Spleen (tissue), 7 donors: ENCODE measurements around the gene MAPK1.

ENCODE experiments used
- POLR2AphosphoS5 ChIP-seq, 3 donors: sonication (generic); formaldehyde crosslinking; IDR thresholded peaks; one replicate each; pipeline ENCODE4 v1.5.1; 2017; ENCODE audit warnings: antibody characterized with exemption in 3 of 3
- TF ChIP-seq, protein P1 (sequence below), 11 experiments: fragments of 200-600 bp in 7 of 11; fragments of 450-650 bp in 4 of 11; sonication (generic) in 4 of 11; IDR thresholded peaks in 8 of 11; conservative IDR thresholded peaks in 3 of 11; 1 replicate in 7 of 11; 2 replicates in 4 of 11; pipeline versions ENCODE4 v1.4.0 to v1.8.0; 2016 to 2021; ENCODE audit warnings: antibody characterized with exemption in 11 of 11, inconsistent platforms in 4 of 11, mild to moderate bottlenecking in 1 of 11
- donor health status: DM: no; HTN: no; CAD: no; lungs with moderate emphysema.
- donor health status: DM: no; HTN: no; CAD: no.
- donor health status: DM: no; HTN: no; CAD: no.

DNA sequence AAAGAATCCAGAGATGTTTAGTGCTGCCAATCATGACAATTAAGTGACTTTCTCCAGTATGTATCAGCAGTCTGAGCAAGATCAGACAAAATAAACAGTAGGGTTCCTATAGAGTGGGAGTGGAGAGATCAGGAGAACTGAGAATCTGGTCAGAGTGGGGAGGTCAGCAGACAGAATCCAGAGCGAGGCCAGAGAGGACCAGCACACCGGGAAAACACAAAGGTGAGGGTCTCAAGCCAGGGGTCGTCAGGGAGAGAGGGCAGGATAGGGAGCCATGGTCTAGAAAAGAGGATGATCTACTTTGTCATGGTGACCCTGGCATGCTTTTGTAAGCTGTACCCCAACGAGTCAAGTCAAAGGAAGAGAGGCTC, 39.2 kb downstream of the MAPK1 start:
- TF ChIP-seq, protein P1, sequence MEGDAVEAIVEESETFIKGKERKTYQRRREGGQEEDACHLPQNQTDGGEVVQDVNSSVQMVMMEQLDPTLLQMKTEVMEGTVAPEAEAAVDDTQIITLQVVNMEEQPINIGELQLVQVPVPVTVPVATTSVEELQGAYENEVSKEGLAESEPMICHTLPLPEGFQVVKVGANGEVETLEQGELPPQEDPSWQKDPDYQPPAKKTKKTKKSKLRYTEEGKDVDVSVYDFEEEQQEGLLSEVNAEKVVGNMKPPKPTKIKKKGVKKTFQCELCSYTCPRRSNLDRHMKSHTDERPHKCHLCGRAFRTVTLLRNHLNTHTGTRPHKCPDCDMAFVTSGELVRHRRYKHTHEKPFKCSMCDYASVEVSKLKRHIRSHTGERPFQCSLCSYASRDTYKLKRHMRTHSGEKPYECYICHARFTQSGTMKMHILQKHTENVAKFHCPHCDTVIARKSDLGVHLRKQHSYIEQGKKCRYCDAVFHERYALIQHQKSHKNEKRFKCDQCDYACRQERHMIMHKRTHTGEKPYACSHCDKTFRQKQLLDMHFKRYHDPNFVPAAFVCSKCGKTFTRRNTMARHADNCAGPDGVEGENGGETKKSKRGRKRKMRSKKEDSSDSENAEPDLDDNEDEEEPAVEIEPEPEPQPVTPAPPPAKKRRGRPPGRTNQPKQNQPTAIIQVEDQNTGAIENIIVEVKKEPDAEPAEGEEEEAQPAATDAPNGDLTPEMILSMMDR (IDR thresholded peaks at IDR 0.05 in 8 of 11, conservative IDR thresholded peaks at IDR 0.05 in 3 of 11): no peak
- no peak for TF ChIP-seq POLR2AphosphoS5 (IDR thresholded peaks at IDR 0.05)
